GM12873 (cell line): Measurements from ENCODE around the gene CAPN12.

Source experiments
- TF ChIP-seq, protein P1 (sequence below): IDR thresholded peaks from 2 replicates; pipeline ENCODE4 v1.5.1; 2012; ENCODE audit warnings: low read depth, mild to moderate bottlenecking, moderate library complexity, low read length, control low read depth; ENCODE audit not compliant: insufficient read depth; ENCODE audit errors: missing control alignments

CAPN12 gene

GRCh38 chr19:38702278-38702677 is 42.0 kb downstream of the CAPN12 start:
- TF ChIP-seq, protein P1, sequence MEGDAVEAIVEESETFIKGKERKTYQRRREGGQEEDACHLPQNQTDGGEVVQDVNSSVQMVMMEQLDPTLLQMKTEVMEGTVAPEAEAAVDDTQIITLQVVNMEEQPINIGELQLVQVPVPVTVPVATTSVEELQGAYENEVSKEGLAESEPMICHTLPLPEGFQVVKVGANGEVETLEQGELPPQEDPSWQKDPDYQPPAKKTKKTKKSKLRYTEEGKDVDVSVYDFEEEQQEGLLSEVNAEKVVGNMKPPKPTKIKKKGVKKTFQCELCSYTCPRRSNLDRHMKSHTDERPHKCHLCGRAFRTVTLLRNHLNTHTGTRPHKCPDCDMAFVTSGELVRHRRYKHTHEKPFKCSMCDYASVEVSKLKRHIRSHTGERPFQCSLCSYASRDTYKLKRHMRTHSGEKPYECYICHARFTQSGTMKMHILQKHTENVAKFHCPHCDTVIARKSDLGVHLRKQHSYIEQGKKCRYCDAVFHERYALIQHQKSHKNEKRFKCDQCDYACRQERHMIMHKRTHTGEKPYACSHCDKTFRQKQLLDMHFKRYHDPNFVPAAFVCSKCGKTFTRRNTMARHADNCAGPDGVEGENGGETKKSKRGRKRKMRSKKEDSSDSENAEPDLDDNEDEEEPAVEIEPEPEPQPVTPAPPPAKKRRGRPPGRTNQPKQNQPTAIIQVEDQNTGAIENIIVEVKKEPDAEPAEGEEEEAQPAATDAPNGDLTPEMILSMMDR: no peak

- TF ChIP-seq, protein P1: no peak
Observed at GRCh38 chr19:38701455-38702063, 42.7 kb downstream of the CAPN12 start.

DNA sequence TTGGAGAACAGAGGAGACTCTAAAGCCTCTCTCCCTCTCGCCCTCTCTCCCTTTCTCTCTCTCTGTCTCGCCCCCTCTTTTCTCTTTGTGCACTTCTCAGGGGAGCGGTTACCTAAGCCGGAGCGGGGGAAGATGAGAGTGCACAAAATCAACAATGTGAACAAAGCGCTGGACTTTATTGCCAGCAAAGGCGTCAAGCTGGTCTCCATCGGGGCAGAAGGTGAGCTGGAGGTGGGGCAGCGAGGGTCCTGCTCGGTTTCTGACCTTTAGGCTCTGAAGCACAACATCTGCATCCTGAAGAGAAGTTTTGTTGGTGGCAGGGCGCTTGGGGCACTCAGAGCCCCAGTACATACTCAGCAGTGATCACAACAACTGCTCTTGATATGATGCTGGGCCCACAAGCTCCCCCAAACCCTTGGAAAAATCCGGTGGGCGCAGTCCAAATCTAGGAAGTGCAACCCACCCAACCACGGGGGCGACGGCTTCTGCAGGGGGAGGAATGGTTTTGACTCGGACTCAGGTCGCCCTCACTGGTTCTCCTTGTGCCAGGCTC is 43.3 kb downstream of the CAPN12 start:
- TF ChIP-seq, protein P1: no peak

DNA sequence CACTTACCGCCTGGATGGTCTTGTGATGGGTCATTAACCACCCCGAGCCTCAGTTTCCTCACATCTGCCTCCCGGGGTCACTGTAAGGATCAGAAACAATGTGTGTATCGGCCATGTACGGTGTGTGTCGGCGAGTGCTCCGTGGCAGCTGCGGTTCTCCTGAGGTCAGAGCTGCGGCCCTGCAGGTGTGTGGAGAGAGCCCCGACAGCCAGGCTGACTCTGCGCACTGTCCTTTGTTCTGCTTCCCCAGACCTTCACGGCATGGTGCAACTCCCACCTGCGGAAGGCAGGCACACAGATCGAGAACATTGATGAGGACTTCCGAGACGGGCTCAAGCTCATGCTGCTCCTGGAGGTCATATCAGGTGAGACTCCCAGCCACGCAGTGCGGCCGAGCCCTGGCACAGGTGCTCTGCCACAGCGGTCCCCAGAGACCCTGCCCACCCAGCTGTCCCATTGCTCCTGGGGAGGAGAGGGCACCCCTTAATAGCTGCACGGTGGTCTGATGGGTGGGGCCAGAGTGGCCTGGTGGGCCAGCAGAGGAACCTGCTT is 43.8 kb downstream of the CAPN12 start:
- TF ChIP-seq, protein P1: no peak

DNA sequence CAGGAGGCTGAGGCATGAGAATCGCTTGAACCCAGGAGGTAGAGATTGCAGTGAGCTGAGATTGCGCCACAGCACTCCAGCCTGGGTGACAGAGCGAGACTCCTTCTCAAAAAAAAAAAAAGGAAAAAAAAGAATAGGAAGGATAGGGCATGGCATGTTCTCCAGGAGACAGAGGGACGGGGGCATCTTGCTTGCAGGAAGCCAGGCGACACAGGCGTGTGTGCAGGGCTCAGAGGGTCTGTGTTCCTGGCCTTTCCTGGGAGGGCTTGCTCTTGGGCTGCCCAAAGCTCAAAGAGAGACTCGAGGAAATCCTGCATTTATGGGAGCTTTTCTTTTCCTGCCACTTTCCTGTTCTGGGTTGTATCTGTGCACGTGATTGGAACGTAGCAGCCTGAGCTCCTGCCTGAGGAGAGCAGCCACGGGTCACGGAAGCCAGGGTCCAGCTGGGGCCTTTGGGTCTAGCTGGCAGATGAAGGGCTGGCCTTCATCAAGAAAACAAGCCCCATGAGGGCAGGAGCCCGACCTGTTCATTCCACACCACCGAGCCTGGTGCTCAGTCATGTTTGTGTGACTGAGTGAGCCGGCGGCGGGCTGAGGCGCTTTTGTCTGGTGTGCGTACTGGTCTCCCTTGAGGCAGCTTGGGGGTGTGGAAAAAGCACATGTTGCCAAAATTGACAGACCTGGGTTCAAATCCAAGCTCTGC is 44.5 kb downstream of the CAPN12 start:
- TF ChIP-seq, protein P1: no peak

- TF ChIP-seq, protein P1: no peak
Observed at GRCh38 chr19:38699027-38699346, 45.3 kb downstream of the CAPN12 start.

DNA sequence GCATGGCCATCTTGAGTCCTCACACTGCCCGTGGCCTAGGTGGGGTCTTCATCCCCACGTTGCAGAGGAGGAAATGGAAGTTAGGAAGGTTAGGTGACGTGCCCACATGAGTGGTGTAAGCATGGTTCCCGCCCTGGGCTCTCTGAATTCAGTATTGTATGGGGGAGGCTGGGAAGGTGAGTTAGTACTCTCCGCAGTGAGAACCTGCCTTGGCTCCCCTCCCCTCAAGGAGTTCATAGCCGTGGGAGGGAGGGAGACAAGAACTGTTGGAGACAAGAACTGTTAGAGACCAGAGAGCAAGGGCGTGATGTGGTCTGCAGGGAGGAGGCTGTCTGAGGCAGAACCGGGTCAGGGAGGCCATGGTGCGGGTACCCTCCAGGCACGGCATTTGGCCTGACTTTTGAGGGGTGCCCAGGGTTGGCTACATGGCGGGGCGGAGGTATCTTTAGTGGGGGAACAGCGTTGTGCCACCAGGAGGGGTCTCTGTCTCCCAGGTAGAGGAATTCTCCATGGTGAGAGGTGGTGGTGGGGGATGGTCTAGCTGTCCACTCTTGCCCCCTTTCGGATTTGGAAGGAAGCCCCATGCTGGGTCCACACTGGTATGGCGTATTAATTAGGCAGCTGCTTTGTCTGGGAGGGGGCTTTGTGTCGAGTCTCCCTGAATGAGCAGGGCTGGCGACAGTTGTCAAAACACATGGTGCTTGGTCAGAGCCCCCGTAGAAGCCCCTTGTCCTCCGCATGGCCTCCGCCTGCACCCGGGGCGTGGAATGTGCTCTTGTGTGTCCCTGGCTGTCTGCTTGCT is 45.8 kb downstream of the CAPN12 start:
- TF ChIP-seq, protein P1: no peak
